GM19193 (cell line): Measurements from ENCODE around the gene HSD17B8.

Experiments used
- POLR2A ChIP-seq: IDR thresholded peaks from 4 replicates; pipeline ENCODE4 v1.6.1; 2011; ENCODE audit not compliant: insufficient read depth, insufficient read length; ENCODE audit errors: extremely low read depth

HSD17B8 gene

GRCh38 chr6:33192671-33193602, 11.5 kb upstream of the HSD17B8 start:
- TF ChIP-seq POLR2A, result no peak

DNA sequence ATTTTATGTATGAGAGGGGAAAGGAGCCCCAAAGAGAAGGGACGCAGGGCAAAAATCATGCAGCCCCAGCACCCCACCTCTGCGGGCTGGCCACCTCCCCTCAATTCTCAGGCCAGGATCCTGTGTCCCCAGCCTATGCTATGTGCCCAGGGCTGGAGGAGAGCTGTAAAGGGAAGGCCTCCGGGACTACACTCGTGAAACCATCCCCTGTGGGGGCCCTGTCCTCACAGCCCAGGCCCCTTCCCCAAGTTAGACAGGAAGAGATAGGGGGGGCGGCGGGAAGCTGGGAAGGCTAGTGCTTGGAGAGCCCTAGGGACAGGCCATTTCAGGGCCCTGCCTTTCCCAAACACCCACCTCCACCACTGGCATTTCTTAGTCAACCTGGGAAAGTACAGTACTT, 10.8 kb upstream of the HSD17B8 start:
- TF ChIP-seq POLR2A, result no peak

GRCh38 chr6:33194431-33194979, 9.9 kb upstream of the HSD17B8 start:
- TF ChIP-seq POLR2A, result no peak

DNA sequence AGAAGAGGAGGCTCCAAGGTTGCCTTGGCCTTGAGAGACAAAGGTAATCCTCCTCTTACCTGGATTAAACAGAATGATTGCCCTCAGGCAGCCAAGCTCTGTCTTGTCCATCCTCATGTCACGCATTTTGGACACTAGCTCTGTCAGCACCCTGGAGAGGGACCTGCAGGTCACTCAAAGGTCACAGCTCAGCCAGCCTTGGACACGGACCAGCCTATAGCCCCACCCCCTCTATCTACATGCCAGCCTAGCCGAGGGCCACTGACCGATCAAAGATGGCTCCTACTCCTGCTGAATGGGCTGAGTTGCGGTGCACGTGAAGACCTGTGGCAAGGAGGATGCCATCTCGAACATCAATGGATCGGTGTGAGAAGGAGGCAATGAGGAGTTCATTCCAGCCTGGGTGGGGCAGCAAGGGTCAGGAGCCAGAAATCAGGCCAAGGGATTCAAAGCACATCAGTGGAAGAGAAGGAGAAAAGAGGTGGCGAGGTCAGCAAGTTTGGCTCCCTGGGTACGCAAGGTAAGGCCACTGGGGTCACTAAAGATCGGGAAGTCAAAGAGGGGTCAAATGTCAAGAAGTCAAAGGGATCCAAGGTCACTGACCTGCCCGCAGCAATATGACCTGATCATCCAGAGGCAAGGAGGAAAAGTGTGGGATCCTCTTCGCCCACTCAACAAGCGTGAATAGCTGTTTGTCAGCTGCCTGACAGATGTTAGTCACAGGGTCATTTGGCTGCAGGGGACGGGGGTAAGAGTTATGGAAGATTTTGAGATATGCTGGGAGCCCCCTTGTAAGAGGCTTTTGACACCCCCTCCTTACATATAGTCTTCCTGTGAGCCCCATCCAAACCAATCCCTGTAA, 8.9 kb upstream of the HSD17B8 start:
- TF ChIP-seq POLR2A, result no peak

GRCh38 chr6:33197431-33198048, 6.9 kb upstream of the HSD17B8 start:
- TF ChIP-seq POLR2A, result no peak

GRCh38 chr6:33198159-33198852, 6.1 kb upstream of the HSD17B8 start:
- TF ChIP-seq POLR2A, result no peak

GRCh38 chr6:33198853-33199436, 5.5 kb upstream of the HSD17B8 start:
- no peak for TF ChIP-seq POLR2A

GRCh38 chr6:33199687-33200218, 4.7 kb upstream of the HSD17B8 start:
- TF ChIP-seq POLR2A, result no peak

- peak; percentile 90 for TF ChIP-seq POLR2A
Measured at GRCh38 chr6:33200219-33201146, 4.0 kb upstream of the HSD17B8 start, which contains the start of the genes RXRB and SLC39A7. Gene RXRB (minus strand): TSS chr6:33200665. CDS start chr6:33200476, 189 bp downstream. Gene SLC39A7 (plus strand): TSS chr6:33200867. CDS start chr6:33201246, 379 bp downstream.

GRCh38 chr6:33201147-33201545, 3.3 kb upstream of the HSD17B8 start:
- TF ChIP-seq POLR2A, result no peak

- TF ChIP-seq POLR2A, result no peak
Measured at GRCh38 chr6:33201935-33202334, 2.5 kb upstream of the HSD17B8 start.

DNA sequence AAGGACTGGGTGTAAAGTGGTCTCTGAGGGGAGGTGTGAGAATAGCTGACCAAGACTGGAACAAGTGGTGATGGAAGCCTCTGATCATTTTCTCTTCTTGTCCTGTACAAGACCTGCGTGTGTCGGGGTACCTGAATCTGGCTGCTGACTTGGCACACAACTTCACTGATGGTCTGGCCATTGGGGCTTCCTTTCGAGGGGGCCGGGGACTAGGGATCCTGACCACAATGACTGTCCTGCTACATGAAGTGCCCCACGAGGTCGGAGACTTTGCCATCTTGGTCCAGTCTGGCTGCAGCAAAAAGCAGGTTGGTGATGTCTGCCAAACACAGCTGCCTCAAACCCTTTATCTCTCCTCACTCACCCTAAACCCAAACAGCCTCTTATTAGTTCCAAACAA, 1.7 kb upstream of the HSD17B8 start:
- no peak for TF ChIP-seq POLR2A
